ENCODE data around the gene CRADD. TPM values are rescaled to one million over a fixed set of nuclear protein-coding genes. Genes with fewer than 3 reads are reported as not detected.

CRADD gene
- total RNA-seq, 1 donor from 2014 or later: 11.9 TPM

DNA sequence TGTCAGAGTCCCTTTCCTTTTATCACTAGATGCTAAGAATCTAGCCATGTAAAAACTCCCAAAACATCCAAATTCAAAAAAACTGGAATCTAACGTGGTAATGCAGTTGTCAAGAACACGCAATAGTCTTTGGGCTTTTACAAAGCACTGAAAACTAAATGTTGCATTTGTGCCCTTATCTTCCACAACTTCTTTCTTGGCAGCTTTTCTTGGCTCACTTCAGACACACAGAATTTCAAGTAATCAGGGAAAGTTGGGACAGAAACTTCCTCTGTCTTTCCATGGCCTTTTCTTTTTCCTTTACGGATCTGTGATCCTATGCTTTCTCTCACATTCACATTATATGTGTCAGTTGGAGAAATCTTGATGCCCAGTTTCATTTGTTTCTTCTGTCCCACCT, 136.0 kb downstream of the CRADD start:
- no peak for DNase-seq

DNA sequence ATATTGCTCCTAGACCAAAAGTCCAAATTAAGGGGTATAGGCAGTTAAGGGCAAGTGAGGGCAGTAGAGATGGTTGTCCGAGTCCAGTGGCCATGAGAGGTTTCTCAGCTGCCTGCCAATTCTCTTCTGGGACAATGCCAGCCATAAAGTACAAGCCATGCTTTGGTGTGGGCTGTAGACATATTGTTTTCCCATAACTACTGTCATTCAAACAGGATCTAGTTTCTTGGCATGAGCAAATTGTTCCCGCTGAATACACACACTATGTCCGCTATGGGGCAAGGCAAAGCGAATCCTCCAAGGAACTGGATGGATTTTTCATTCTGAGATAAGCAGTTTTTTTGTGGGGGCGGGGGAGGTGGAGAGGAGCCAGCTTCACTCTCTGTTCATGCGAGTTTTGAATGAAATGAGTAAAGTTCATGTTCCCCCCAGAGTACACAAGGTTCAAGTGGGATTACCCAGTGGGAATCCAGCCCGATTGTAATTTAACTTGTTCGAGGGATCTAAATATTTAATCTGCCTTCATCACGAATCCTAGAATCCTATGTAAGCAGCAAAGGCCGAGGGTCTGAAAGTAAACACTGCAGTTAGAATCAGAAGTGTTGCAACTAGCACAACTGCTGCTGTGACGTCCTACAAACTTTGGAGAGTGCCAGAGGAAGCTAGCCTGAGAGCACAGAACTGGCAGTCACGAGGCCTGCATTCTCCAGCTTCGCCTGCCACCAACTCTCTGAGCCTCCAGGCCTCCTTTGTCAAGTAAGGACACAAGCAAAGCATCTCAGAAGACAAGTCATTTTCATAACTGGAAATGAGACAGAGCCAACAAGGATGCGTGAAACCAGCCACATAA, 137.0 kb downstream of the CRADD start:
- no peak for DNase-seq

DNA sequence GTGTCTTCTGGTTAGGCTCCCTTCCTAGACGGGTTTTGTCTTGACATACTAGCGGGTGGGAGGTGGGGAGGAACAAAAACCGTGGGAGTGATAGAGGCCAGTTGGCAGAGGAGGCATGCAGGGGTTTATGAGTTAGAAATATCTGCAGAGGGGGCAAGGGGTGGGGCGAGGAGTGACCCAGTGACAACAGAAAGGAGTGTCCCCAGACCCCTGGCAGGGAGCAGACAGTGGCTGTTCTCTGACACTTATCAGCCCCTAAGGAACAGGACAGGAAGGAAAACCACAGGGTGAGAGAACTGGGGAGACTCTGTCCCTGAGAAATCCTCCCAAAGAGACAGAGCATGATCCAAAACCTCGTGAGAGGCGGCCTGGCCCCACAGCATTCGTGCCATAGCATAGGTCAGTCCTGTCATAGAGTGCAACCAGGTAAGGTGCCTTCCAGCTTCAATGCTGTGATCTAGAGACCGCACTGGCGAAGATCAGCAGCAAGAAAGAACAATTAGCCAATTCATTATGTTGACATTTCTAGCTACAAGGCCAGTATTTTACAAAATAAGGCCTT, 141.4 kb downstream of the CRADD start:
- DNase-seq: no peak

DNA sequence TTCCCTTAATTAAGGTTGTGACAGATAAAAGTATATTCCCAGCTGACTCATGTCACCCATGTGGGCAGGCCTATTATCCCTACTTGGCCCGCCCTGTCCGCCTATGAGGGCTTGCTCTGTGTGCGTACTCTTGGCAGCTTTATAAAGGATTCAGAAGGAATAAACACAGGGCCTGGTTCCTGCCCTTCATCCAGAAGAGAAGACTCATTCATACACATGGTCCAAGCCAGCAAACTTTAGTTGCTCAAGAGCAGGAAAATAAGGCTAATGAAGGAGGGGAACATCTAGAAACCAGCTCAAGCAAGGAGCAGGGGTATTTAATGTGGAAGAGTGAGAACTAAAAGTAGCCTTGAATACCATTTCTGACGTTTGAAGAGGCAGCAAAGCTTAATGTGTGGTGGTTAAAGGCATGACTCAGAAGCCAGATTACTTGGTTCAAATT, 141.9 kb downstream of the CRADD start:
- no peak for DNase-seq

DNA sequence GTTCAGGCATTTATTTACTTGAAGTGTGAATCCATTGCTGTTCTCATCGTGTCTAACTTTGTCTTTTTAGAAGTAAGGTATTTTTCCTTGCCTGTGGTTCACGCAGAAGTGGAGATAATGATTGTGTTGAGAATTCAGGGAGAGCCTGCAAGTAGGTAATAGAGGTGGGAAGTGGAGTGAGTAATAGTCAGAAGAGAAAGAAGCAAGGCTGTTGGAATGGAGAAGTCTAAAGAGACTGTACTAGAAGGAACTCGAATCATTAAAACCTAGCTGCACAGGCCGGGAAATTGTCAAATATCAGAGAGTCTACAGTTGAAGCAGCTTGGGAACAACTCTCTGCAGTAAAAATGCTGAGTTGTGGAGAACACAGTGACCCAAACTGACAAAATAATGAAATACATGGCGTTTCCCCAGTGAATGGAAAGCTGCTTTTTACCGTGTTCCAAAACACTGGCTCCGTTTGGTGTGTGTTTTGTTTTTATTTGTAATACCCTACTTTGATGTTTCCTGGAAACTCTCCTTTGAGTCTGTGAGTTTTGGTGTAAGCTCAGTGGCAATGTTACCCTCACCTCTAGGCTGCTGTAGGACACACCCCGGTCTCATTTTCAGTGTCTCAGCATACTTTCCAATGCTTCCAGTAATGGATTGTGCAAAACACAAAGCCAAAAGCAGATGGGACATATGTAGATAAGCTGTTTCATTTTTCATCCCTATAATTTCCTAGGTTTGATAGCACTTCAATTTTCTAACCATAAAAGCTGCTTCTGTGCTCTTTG, 146.6 kb downstream of the CRADD start:
- DNase-seq: no peak

DNA sequence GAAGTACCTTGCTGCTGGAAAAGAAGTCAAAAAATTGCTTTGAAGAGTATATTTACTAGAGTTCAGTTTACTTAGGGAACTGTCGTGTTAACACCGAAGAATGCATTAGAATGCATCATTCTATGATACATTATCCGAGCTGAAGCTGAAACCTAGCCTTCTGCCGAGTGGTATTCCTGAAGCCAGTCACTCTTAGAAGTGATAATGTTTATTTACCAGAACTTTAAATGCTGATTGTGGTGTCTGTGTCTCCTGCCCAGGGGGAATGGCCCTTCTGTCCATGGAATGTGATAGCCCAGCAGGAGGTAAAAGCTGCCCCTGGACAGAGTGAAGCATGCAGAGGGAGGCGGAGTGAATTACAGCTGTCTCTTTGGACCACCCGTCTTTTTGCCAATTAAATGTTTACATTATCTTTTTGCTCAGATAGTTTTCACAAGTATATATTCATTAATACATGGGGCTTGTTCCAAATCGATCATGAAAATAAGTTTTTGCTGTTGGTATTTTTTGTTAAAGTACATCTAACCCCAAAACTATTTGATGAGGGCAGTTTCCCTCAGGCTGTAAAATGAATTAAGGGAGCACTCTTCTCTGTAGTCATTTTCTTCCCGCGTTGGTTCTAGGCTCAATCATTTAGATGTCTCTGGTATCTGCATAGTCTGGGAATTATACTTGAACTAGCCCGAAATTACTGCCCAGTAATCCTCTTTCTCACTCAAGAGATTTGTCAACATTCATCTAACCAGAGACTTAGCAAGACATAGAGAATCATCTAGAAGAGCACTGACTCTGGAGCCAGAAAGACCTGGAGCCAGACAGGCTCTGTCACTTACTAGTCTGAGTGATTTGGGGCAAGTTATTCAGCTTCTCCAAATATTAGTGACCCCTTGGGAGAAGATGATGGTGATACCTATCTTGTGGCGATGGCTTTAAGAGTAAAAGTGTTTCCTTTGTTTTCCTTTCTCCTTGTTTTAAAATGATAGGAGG, 147.6 kb downstream of the CRADD start:
- DNase-seq: no peak

DNA sequence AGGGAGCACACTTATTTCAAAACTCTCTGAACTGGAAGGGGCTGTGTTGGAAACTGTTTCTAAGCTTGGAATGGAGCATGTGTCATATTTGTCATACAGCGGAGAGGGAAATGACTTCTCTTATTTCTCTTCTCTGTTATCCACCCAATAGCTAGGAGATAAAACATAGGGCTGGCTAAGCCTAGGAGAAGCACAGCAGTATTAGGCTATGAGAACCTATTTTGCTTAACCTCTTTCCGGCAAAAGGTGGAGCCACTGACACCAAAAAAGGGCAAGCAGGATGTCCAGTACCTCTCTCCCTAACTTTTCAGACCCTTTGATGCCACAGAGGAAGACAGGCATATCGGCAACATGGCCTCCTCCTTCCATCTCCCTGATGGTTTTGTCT, 148.3 kb downstream of the CRADD start:
- DNase-seq: no peak

DNA sequence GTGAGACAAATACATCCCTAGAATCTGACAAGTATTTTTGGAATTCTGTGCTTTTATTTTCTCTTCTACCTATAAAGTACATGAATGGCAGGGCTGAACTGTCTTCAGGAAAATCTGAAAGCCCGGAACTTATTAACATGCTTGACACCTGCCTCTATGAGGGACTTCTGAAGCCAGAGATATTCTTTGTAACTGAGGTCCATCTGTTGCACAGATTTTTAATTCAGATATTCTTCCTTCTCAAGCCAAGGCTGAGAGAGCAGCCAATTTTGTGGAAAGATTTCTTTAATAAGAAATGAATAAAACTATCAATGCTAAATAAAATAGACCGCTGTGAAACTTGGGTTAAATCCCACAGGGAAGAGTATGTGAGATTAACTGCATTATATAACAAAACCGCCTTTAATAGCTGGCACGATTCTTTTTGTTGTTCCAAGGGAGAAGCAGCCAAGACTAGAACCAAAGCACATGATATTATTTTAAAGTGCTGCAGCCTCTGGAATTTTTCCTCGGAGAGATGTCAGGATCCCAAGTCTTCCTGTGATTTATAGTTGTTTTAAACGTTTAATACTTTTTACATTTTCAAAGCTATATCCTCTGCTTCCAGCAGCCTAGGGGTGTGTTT, 148.9 kb downstream of the CRADD start:
- no peak for DNase-seq

DNA sequence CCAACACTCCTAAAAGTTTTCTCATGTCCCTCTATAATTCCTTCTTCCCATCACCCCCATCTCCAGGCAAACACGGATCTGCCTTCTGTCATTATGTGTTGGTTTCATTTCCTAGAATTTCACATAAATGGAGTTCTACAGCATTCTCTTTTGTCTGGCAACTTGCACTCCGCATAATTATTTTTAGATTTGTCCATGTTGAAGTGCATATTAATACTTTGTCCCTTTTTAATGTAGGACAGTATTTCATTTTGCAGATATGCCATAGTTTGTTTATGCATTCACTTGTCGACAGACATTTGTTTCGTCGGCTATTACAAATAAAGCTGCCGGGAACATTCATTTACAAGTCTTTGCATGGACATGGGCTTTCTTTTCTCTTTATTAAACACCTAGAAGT, 150.0 kb downstream of the CRADD start:
- DNase-seq: no peak

DNA sequence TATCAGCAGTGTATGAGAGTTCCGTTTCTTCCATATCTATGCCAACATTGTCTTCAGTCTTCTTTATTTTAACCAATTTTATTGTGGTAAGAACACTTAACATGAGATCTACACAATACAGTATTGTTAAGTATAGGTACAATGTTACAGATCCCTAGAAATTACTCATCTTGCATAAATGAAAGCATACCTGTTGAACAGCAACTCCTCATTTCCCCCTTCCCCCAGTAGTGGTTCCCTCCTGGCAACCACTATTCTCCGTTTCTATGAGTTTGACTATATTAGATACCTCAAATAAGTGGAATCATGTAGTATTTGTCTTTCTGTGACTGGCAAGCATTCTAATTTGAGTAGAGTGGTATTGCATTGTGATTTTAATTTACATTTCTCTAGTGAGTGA, 150.5 kb downstream of the CRADD start:
- no peak for DNase-seq

DNA sequence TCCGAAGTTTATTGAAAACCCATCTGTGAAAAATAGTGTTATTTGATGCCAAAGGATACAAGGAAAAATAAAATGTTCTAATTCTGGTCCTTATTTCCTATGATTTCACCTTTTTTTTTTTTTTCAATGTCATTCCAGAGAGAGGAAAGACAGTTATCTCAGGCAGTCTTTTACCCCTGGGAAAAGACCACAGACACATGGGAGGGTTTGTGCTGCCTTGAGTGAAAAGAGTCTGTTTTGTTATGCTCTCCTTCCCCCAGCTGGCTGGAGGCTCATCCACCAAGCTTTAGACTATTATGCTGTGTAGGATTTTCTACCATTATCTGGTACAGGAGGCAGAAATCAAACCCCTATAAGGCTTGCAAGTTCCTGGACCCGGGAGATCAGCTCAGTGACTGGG, 151.8 kb downstream of the CRADD start:
- DNase-seq: no peak

DNA sequence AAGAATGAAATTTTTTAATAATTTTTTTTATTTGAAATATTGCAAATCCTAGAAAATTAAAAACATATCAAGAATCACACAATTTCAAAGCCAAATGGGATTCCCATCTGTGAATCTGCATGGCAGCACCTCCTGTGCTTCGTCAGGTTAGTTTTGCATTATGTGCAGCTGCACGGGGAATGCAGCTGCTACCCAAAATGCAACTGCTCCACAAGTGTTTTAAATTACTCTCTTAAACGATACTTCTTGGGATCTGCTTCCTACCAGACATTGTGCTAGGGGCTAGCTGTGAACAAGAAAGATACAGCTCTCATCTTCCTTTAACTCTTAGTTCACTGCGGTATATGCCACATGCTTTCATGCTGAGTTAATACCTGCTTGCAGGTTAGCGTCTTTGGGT, 154.2 kb downstream of the CRADD start:
- DNase-seq: no peak

DNA sequence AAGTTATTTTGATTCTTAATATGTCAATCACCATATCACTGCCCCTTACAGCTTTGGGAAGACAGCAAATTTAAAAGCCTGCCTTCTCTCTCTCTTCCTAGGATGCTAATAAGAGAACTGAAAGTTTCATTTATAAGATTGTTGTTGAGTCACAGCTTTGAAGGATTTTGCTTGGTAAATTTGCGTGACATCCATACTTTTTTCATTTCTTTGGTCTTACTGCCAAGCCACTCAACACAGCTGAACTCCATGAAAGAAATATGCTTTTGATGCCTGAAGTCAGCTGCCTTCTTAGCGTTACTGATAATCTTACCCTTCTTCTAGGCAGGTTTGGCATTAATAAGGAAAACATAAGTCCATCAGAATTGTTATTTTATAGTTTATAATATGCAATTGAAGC, 155.0 kb downstream of the CRADD start:
- no peak for DNase-seq

DNA sequence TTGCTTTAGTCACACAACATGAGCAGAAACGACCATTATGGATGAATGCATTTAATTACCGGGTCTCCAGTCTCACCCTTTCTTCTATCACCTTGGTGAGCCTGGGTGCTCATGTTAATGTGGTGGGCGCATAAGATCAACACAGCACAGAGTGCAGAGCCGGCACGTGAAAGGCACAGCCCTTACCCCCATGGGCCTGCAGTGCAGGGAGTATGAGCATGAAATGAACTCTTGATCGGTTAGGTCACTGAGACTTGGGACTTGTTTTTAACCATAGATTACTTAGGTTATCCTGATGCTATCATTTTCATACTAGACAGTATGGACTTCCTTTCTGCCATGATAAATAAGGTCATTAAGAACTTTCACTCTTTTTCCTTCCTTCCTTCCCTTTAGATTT, 156.8 kb downstream of the CRADD start:
- no peak for DNase-seq

DNA sequence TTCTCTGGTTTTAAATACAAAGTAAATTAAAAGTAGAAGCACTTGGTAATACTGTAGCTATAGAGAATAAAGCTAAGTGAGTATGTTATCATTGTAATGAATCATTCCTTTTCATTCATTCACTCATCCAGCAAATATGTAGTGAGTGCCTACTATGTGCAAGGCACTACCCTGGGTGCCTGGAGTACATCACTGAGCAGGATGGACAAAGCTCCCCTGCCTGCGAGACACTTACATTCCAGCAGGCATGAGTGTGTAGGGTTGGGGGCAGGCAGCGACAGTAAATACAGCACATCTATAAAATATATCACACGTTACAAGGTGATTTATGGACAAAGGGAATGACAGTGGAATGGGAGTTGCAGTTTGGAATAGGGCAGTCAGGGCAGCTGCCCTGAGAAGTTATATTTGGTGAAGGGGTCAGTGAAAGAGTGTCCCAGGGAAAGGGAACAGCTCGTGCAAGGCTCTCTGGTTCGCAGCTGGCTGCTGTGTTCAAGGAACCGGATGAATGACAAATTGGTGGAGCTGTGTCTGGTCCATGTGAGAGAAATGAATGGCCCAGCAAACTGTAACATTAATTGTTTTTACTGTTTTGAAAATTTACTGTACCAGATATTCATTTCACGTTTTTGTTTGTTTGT, 159.6 kb downstream of the CRADD start:
- DNase-seq: no peak

DNA sequence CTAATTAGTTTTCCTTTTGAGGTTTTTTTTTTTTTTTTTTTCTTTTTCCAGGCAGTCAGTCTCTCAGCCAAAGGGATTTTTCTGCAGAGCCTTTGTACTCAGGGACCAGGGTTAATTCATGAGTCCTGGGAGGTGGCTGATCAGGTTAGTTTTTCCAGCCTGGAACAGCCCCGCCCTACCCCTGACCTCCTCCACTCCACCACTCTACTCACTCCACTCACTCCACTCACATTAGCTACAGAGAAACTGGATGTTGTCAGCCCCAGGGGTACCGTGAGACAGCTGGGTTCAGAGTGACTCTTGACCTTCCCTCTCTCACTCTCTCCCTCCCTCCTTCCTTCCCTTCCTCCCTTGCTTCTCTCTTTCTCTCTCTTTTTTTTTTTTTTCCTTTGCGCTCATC, 161.0 kb downstream of the CRADD start:
- no peak for DNase-seq

DNA sequence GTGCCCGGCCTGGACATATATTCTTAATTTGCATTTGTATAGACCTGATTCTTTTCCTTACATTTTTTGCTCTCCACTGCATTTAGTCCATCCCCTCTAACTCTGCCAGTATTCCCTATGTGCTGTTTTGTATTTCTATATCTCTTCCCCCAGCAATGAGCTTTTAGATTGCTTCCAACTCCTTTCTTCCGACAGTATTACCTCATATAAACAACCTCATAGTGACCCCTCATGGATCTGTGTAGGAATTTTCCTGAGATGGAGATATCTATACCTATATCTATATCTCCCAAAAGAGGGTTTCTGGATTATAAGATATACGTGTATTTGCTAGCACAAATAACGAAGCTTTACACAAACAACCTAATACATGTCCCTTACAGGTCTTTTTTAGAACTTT, 161.9 kb downstream of the CRADD start:
- peak; percentile 23 for DNase-seq

DNA sequence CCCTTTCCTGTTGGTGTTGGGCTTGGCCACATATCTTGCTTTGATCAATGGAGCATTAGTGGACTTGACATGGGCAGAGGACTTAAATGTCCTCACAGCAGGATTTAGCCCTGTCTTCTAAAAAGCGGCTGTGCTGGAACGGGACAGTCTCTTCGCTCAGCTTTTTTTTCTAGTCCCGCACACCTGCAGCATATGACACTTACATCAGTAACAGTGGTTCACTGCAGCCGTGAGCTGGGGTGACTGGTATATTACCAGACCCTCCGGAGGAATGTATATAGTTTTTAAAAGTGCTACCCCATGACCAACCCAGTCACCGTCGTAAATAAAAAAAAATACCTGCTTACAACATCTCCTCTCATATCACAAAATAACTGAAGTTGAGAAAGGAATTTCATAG, 164.5 kb downstream of the CRADD start:
- no peak for DNase-seq

DNA sequence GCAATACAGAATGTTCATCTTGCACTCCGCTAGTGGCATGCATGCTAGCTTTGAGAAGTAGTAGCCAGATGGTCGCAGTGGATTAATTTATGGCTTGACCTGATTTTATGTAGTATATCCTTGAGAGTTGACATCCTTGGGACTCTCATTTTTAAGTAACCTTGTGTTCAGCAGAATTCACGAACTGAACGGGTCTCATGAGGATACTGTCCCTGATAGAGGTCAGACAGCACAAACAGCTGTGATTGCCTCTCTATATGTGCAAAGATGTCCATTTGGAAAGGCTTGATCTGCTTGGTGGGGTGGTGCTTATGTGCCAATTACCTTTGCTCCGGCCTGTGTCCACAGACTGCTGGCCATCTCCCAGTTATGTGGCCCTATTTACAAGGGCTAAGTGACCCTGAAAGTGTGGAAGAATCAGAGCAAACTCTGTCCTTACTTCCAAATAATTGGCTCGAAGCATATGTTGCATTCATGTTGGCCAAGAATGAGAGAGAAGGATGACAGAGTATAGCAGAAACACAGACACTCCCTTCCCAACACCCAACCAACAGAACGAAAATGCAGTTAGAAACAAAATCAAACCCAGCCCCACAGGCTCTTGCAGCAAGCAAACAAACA, 167.1 kb downstream of the CRADD start:
- no peak for DNase-seq

DNA sequence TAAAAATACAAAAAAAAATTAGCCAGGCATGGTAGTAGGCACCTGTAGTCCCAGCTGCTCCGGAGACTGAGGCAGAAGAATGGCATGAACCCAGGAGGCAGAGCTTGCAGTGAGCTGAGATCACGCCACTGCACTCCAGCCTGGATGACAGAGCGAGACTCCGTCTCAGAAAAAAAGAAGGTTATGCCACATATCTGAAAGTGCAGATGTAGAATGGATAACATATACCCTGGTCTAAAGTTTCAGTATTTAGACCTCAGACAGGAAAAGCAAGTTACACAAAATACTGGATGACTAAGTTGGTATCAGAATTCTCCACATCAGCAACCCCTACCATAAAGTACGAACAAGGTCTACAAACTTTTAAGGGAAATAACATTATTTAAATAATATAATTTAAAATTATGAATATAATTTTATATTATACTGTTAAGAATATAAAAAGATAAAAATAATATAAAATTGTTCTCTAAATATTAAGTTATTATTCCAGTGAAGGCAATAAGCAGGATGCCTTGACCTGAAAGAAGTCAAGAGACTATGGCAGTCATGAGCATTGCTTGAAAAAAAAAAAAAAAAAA, 169.9 kb downstream of the CRADD start:
- DNase-seq: no peak
